Activated B cell treated with CpG ODN at 0.5 μM for 24 hours (primary cell): Measurements from ENCODE around the gene NFKB1. TPM values are rescaled to one million over a fixed set of nuclear protein-coding genes. Genes with fewer than 3 reads are reported as not detected.

Experiments
- ATAC-seq: fragments of 200-7000 bp; cut with Tn5 transposase; one replicate; pipeline ENCODE4 v1.10.0; 2021; ENCODE audit warnings: low read depth, mild to moderate bottlenecking, moderate library complexity
- CTCF ChIA-PET: fragments of 350-600 bp; sonication (Branson Sonifier 250); formaldehyde crosslinking; loops from one replicate; lab custom pipeline; 2021; ENCODE audit warnings: antibody characterized with exemption; lab: Charles Lee
- POLR2A ChIA-PET: fragments of 350-600 bp; sonication (Branson Sonifier 250); formaldehyde crosslinking; loops from one replicate; lab custom pipeline; 2021; ENCODE audit warnings: antibody characterized with exemption; lab: Charles Lee
- DNase-seq: peaks from one replicate; pipeline ENCODE4 v3.0.0; 2022
- H3K27ac Mint-ChIP-seq: one replicate; pipeline ENCODE4 v1.8.0; 2020; ENCODE audit warnings: mixed read lengths
- H3K27me3 Mint-ChIP-seq: one replicate; pipeline ENCODE4 v1.8.0; 2021; ENCODE audit warnings: mixed read lengths
- H3K36me3 Mint-ChIP-seq: one replicate; pipeline ENCODE4 v1.8.0; 2021; ENCODE audit warnings: low read depth, mixed read lengths
- H3K4me1 Mint-ChIP-seq: one replicate; pipeline ENCODE4 v1.8.0; 2021; ENCODE audit warnings: mixed read lengths
- H3K4me3 Mint-ChIP-seq: one replicate; pipeline ENCODE4 v1.8.0; 2020; ENCODE audit warnings: mild to moderate bottlenecking, mixed read lengths
- H3K9me3 Mint-ChIP-seq: one replicate; pipeline ENCODE4 v1.8.0; 2020; ENCODE audit warnings: mixed read lengths
- CTCF ChIP-seq: fragments of 200-600 bp; IDR thresholded peaks from one replicate; pipeline ENCODE4 v1.8.0; 2022; ENCODE audit warnings: antibody characterized with exemption, mild to moderate bottlenecking
- intact Hi-C: fragments of 100-400 bp; cut with micrococcal nuclease; formaldehyde crosslinking; loops from one replicate; pipeline ENCODE4 v1.15.1; 2024
- total RNA-seq: library from RNA; stranded (reverse); gene quantifications from 2 replicates; pipeline ENCODE4 v1.2.3, GENCODE V29; 2022

The NFKB1 gene
- total RNA-seq, 1 donor from 2014 or later, result 308 TPM

- peaks cover 94% of the 10 kb centered on the region for H3K36me3 Mint-ChIP-seq
- CTCF ChIA-PET, result interaction anchor here (1.0 to 1.6 kb wide), 3 partner anchors 44 to 78 kb away, joined by 3 to 4 read pairs (median 3); no protein-coding TSS in a partner anchor
- ATAC-seq, result no peak
- no peak for DNase-seq
- H3K9me3 Mint-ChIP-seq, result no peaks in the 10 kb centered on the region
- TF ChIP-seq CTCF, result no peak
- no peak overlapping the region for H3K4me3 Mint-ChIP-seq
- H3K27me3 Mint-ChIP-seq, result no peaks in the 10 kb centered on the region
- H3K4me1 Mint-ChIP-seq, result peaks cover 52% of the 10 kb centered on the region
- intact Hi-C loops, result no loop called here
- POLR2A ChIA-PET, result interaction anchor here (0.6 to 2.9 kb wide), 3 partner anchors 14 to 183 kb away, joined by 3 to 10 read pairs (median 5); partner anchors contain the start of genes MANBA and NFKB1
- H3K27ac Mint-ChIP-seq, result peak overlapping the region; percentile 12
Observed at GRCh38 chr4:102578270-102578669, 77.1 kb downstream of the NFKB1 start.

DNA sequence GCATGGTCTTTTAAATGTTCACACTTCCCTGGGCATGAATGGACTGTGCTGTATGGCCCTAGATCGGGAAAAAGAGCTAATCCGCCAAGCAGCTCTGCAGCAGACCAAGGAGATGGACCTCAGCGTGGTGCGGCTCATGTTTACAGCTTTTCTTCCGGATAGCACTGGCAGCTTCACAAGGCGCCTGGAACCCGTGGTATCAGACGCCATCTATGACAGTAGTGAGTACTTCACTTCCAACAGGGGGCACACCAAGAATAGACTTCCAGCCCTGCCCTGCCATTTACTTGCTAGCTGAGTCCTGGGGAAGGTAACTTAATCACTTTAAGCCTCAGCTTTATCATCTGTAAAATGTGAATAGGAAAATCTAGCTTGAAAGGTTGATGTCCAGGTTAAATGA is 77.7 kb downstream of the NFKB1 start:
- H3K9me3 Mint-ChIP-seq, result no peaks in the 10 kb centered on the region
- CTCF ChIA-PET, result interaction anchor here (1.0 to 1.6 kb wide), 3 partner anchors 44 to 79 kb away, joined by 3 to 4 read pairs (median 3); no protein-coding TSS in a partner anchor
- ATAC-seq (no peak), DNase-seq (no peak)
- H3K27me3 Mint-ChIP-seq, result no peaks in the 10 kb centered on the region
- intact Hi-C loops, result no loop called here
- POLR2A ChIA-PET, result interaction anchor here (1.3 to 2.9 kb wide), 2 partner anchors 14 to 78 kb away, joined by 3 to 10 read pairs; partner anchors contain the start of gene NFKB1
- peak overlapping the region; percentile 7 for H3K27ac Mint-ChIP-seq
- peaks cover 47% of the 10 kb centered on the region for H3K4me1 Mint-ChIP-seq
- peaks cover 94% of the 10 kb centered on the region for H3K36me3 Mint-ChIP-seq
- TF ChIP-seq CTCF, result no peak
- no peak overlapping the region for H3K4me3 Mint-ChIP-seq

DNA sequence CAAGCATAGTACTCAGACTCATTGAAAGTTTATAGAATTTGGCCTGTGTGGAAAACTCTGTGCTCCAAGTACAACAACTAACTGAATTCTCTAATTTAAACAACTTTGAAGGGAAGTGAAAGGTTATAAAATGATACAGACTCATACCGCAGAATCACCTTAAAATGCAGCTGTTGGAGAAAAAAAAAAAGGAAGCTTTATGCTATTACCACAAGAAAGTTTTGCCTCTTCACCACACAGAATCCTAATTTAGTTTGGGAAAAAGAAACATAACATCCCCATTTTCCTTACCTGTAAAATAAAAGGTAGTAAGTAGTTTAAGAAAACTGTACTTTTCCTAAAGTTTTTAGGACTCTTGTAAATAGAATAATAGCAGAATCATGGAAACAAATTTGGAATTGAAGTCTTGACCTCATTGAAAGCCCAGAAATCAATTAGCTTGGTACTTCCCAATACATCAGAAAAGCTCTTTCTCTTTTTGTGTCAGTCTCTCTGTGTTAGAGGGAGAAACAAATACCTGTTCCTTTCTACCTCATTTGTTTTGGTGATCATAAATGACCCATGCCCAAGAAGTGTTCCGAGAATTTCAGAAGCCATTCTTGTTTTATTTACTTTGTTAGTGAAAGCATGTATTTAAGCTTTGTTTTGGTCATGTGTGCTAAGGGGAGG is 78.8 kb downstream of the NFKB1 start:
- no peak for TF ChIP-seq CTCF
- Mint-ChIP-seq H3K4me3 (no peak overlapping the region), H3K27me3 (no peaks in the 10 kb centered on the region), H3K36me3 (peaks cover 93% of the 10 kb centered on the region), H3K9me3 (no peaks in the 10 kb centered on the region), H3K4me1 (peaks cover 36% of the 10 kb centered on the region), H3K27ac (peak overlapping the region; percentile 50)
- intact Hi-C loops, result no loop called here
- POLR2A ChIA-PET, result interaction anchor here (2.9 kb wide), 1 partner anchor 16 kb away, joined by 10 read pairs; no protein-coding TSS in a partner anchor
- DNase-seq, result no peak
- CTCF ChIA-PET, result interaction anchor here (1.0 kb wide), 1 partner anchor 15 kb away, joined by 3 read pairs; no protein-coding TSS in a partner anchor
- ATAC-seq, result no peak

DNA sequence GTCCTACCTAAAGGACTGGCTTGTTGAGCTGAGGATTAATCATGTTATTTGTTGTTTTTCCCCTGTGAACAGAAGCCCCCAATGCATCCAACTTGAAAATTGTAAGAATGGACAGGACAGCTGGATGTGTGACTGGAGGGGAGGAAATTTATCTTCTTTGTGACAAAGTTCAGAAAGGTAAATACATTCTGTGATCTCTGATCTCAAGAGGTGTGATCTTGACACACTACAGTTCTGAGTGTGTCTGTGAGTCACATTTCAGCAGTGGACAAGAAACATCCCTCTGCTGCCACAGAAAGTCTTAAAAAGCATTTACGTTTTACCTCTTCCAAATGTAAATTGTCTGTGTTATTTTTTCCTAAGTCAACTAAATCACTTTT is 79.3 kb downstream of the NFKB1 start:
- Mint-ChIP-seq H3K27me3 (no peaks in the 10 kb centered on the region), H3K4me1 (peaks cover 32% of the 10 kb centered on the region), H3K27ac (peak overlapping the region; percentile 50), H3K4me3 (no peak overlapping the region), H3K9me3 (no peaks in the 10 kb centered on the region), H3K36me3 (peaks cover 93% of the 10 kb centered on the region)
- ATAC-seq (no peak), DNase-seq (no peak)
- POLR2A ChIA-PET, result interaction anchor here (2.9 kb wide), 1 partner anchor 16 kb away, joined by 10 read pairs; no protein-coding TSS in a partner anchor
- intact Hi-C loops, result no loop called here
- CTCF ChIA-PET, result interaction anchor here (1.0 kb wide), 1 partner anchor 16 kb away, joined by 3 read pairs; no protein-coding TSS in a partner anchor
- TF ChIP-seq CTCF, result no peak

DNA sequence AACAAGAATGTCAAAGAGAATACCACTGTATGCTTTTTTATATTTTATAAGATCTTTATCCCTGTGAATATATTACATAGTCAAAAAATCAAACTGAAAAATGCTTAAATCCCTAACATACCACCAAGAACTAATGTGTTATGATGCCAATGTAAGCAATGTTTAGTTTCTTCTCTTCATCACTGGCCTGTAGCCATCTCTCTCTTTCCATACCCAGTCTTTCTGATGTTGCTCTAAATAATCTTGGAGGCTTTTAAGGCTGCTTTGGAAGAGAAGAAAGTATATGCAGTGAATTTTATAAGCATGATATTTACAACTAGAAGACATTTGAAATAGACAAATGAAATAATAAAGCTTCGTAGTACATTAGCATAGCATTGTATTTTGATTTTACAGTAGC is 82.9 kb downstream of the NFKB1 start:
- H3K4me1 Mint-ChIP-seq, result peaks cover 24% of the 10 kb centered on the region
- CTCF ChIA-PET, result no interaction called here

More for the DNA sequence above, 82.9 kb downstream of the NFKB1 start:
- Mint-ChIP-seq H3K27me3 (no peaks in the 10 kb centered on the region), H3K36me3 (peaks cover 96% of the 10 kb centered on the region), H3K9me3 (no peaks in the 10 kb centered on the region), H3K27ac (no peak overlapping the region), H3K4me3 (no peak overlapping the region)
- DNase-seq (no peak), ATAC-seq (no peak)
- POLR2A ChIA-PET, result no interaction called here
- intact Hi-C loops, result no loop called here
- no peak for TF ChIP-seq CTCF
